Mesenchymal stem cell (in vitro differentiated cells and primary cell): ENCODE data around the gene PCGF2.

Experiments
- DNase-seq: peaks from one replicate; pipeline ENCODE4 v3.0.0-alpha.2; 2013
- H2AFZ ChIP-seq: one replicate; pipeline ENCODE4 v1.6.1; 2013; ENCODE audit warnings: low read depth, mild to moderate bottlenecking, control low read depth, inconsistent platforms, low read length, moderate library complexity
- H2AK5ac ChIP-seq: 2 replicates; pipeline ENCODE4 v1.6.1; 2013; ENCODE audit warnings: low read length, moderate library complexity, mild to moderate bottlenecking, inconsistent platforms; ENCODE audit not compliant: severe bottlenecking
- H2BK120ac ChIP-seq: one replicate; pipeline ENCODE4 v1.6.1; 2013; ENCODE audit warnings: low read depth, mild to moderate bottlenecking, inconsistent platforms, low read length, moderate library complexity
- H2BK12ac ChIP-seq, 2 experiments: one replicate each; pipeline ENCODE4 v1.6.1; 2013; ENCODE audit warnings: inconsistent platforms in 2 of 2, low read length in 2 of 2, mild to moderate bottlenecking in 2 of 2, moderate library complexity in 2 of 2, control low read depth in 1 of 2
- H2BK15ac ChIP-seq: one replicate; pipeline ENCODE4 v1.6.1; 2013; ENCODE audit warnings: mild to moderate bottlenecking, low read depth, inconsistent platforms; ENCODE audit not compliant: poor library complexity, severe bottlenecking
- H2BK5ac ChIP-seq: 2 replicates; pipeline ENCODE4 v1.6.1; 2013; ENCODE audit warnings: low read depth, mild to moderate bottlenecking, low read length, control low read depth, inconsistent platforms; ENCODE audit not compliant: poor library complexity, severe bottlenecking
- H3K14ac ChIP-seq, 2 experiments: one replicate each; pipeline ENCODE4 v1.6.1; 2013; ENCODE audit warnings: inconsistent platforms in 2 of 2, low read length in 2 of 2, control low read depth in 1 of 2, mild to moderate bottlenecking in 1 of 2, moderate library complexity in 1 of 2
- H3K18ac ChIP-seq, 2 experiments: one replicate each; pipeline ENCODE4 v1.6.1; 2013; ENCODE audit warnings: inconsistent platforms in 2 of 2, low read length in 2 of 2, control low read depth in 1 of 2, low read depth in 1 of 2, mild to moderate bottlenecking in 1 of 2
- H3K23ac ChIP-seq, 2 experiments: one replicate each; pipeline ENCODE4 v1.6.1; 2013; ENCODE audit warnings: inconsistent platforms in 2 of 2, low read length in 2 of 2, mild to moderate bottlenecking in 2 of 2, moderate library complexity in 2 of 2, control low read depth in 1 of 2
- H3K27ac ChIP-seq: 2 replicates; pipeline ENCODE4 v1.5.1; 2013; ENCODE audit warnings: mild to moderate bottlenecking, moderate library complexity, low read length, control low read depth, inconsistent platforms; ENCODE audit not compliant: poor library complexity, severe bottlenecking
- H3K27me3 ChIP-seq, 2 experiments: 2 replicates each; pipeline versions ENCODE4 v1.6.1 to v1.7.0; 2013; ENCODE audit warnings: low read length in 2 of 2, mild to moderate bottlenecking in 2 of 2, moderate library complexity in 2 of 2, control low read depth in 1 of 2, inconsistent platforms in 1 of 2; ENCODE audit not compliant: control insufficient read depth in 1 of 2, insufficient read depth in 1 of 2
- H3K36me3 ChIP-seq, 2 experiments: 2 replicates each; pipeline versions ENCODE4 v1.6.1 to v1.7.0; 2013; ENCODE audit warnings: low read length in 2 of 2, control low read depth in 1 of 2, inconsistent platforms in 1 of 2, low read depth in 1 of 2, mild to moderate bottlenecking in 1 of 2; ENCODE audit not compliant: insufficient read depth in 2 of 2, control insufficient read depth in 1 of 2
- H3K4ac ChIP-seq, 2 experiments: one replicate each; pipeline ENCODE4 v1.6.1; 2013; ENCODE audit warnings: inconsistent platforms in 2 of 2, low read length in 2 of 2, mild to moderate bottlenecking in 2 of 2, moderate library complexity in 2 of 2, control low read depth in 1 of 2, low read depth in 1 of 2
- H3K4me1 ChIP-seq: 2 replicates; pipeline ENCODE4 v1.6.1; 2013; ENCODE audit warnings: low read depth, low read length, control low read depth; ENCODE audit not compliant: control insufficient read depth, insufficient read depth
- H3K4me2 ChIP-seq: 2 replicates; pipeline ENCODE4 v1.6.1; 2013; ENCODE audit warnings: low read length, mild to moderate bottlenecking, inconsistent platforms; ENCODE audit not compliant: poor library complexity, severe bottlenecking
- H3K4me3 ChIP-seq, 2 experiments: 2 replicates each; pipeline versions ENCODE4 v1.5.1 to v1.7.0; 2013; ENCODE audit warnings: low read length in 2 of 2, mild to moderate bottlenecking in 2 of 2, control low read depth in 1 of 2, low read depth in 1 of 2; ENCODE audit not compliant: insufficient read depth in 1 of 2
- H3K79me1 ChIP-seq: replicated peaks from 2 replicates; pipeline ENCODE4 v1.6.1; 2013; ENCODE audit warnings: mild to moderate bottlenecking, control low read depth, low read length, inconsistent platforms; ENCODE audit not compliant: poor library complexity, severe bottlenecking
- H3K9ac ChIP-seq: 2 replicates; pipeline ENCODE4 v1.7.0; 2013; ENCODE audit warnings: mild to moderate bottlenecking, low read length, moderate library complexity
- H3K9me3 ChIP-seq: 2 replicates; pipeline ENCODE4 v1.7.0; 2013; ENCODE audit warnings: mild to moderate bottlenecking, low read length; ENCODE audit not compliant: control insufficient read depth
- H4K8ac ChIP-seq: one replicate; pipeline ENCODE4 v1.6.1; 2013; ENCODE audit warnings: inconsistent platforms, mild to moderate bottlenecking, low read length, moderate library complexity
- H4K91ac ChIP-seq: one replicate; pipeline ENCODE4 v1.6.1; 2013; ENCODE audit warnings: mild to moderate bottlenecking, low read length, inconsistent platforms
- whole genome bisulfite sequencing: methylation state at CpG from one replicate; pipeline ENCODE4 v1.1.7; 2013; ENCODE audit warnings: mixed read lengths; 5-methylcytosine and 5-hydroxymethylcytosine counted together

Gene PCGF2

GRCh38 chr17:38751808-38752307 is 3.7 kb upstream of the PCGF2 start:
- Histone ChIP-seq H3K23ac (no peak overlapping the region), H3K27ac (peak overlapping the region; percentile 39), H3K18ac (peak overlapping the region; percentile 40 to 54), H3K79me1 (peaks cover 15% of the 10 kb centered on the region), H3K27me3 (no peaks in the 10 kb centered on the region), H4K91ac (peak overlapping the region; percentile 71), H3K4me2 (peak overlapping the region; percentile 96), H3K4me1 (peaks cover 31% of the 10 kb centered on the region), H2BK120ac (no peak overlapping the region), H2BK15ac (no peak overlapping the region), H3K9me3 (no peaks in the 10 kb centered on the region), H4K8ac (peak overlapping the region; percentile 59), H2AK5ac (no peak overlapping the region), H3K36me3 (peaks cover 30 to 32% of the 10 kb centered on the region in 2 experiments), H3K9ac (peak overlapping the region; percentile 95), H2BK5ac (no peak overlapping the region), H2AFZ (peak overlapping the region; percentile 66), H3K4ac (no peak overlapping the region), H3K4me3 (peak overlapping the region; percentile 65 to 88), H3K14ac (peak overlapping the region in 1 of 2 experiments; percentile 35), H2BK12ac (no peak overlapping the region)
- WGBS = under 1% methylated on average over 44 of the region's 44 CpGs
- peak; percentile 94 for DNase-seq

- peak overlapping the region; percentile 65 for H3K27ac ChIP-seq
- peak overlapping the region; percentile 52 for H3K9ac ChIP-seq
- 1% methylated on average over 7 of the region's 10 CpGs for WGBS
- no peak for DNase-seq
- peak overlapping the region; percentile 97 for H3K4me2 ChIP-seq
- H3K18ac ChIP-seq = no peak overlapping the region
- H4K91ac ChIP-seq = no peak overlapping the region
- no peak overlapping the region for H3K23ac ChIP-seq
- H3K27me3 ChIP-seq = no peaks in the 10 kb centered on the region
- no peak overlapping the region for H2BK5ac ChIP-seq
- no peak overlapping the region for H3K4ac ChIP-seq
- no peak overlapping the region for H2BK120ac ChIP-seq
- no peak overlapping the region for H2AK5ac ChIP-seq
- H2BK15ac ChIP-seq = no peak overlapping the region
- peaks cover 37% of the 10 kb centered on the region for H3K4me1 ChIP-seq
- no peak overlapping the region for H2AFZ ChIP-seq
- H3K36me3 ChIP-seq = peaks cover 24 to 27% of the 10 kb centered on the region in 2 experiments
- H4K8ac ChIP-seq = no peak overlapping the region
- H3K9me3 ChIP-seq = no peaks in the 10 kb centered on the region
- H3K79me1 ChIP-seq = peaks cover 15% of the 10 kb centered on the region
- no peak overlapping the region for H2BK12ac ChIP-seq
- no peak overlapping the region for H3K14ac ChIP-seq
- H3K4me3 ChIP-seq = peak overlapping the region in 1 of 2 experiments; percentile 88
Measured at GRCh38 chr17:38751144-38751807, 3.1 kb upstream of the PCGF2 start.

GRCh38 chr17:38750312-38751121 is 2.4 kb upstream of the PCGF2 start:
- Histone ChIP-seq H3K36me3 (peaks cover 17 to 20% of the 10 kb centered on the region in 2 experiments), H3K27me3 (no peaks in the 10 kb centered on the region), H2AK5ac (no peak overlapping the region), H4K8ac (no peak overlapping the region), H3K14ac (no peak overlapping the region), H3K4ac (no peak overlapping the region), H2BK5ac (no peak overlapping the region), H2BK12ac (no peak overlapping the region), H3K4me3 (peak overlapping the region; percentile 46 to 88), H3K18ac (no peak overlapping the region), H2AFZ (no peak overlapping the region), H3K23ac (no peak overlapping the region), H2BK15ac (no peak overlapping the region), H3K4me1 (peaks cover 45% of the 10 kb centered on the region), H2BK120ac (no peak overlapping the region), H3K4me2 (peak overlapping the region; percentile 97), H3K27ac (no peak overlapping the region), H3K79me1 (peaks cover 8% of the 10 kb centered on the region), H3K9me3 (no peaks in the 10 kb centered on the region), H4K91ac (no peak overlapping the region), H3K9ac (peak overlapping the region; percentile 86)
- WGBS = 8% methylated on average over 28 of the region's 28 CpGs
- DNase-seq = peak; percentile 53

GRCh38 chr17:38750044-38750311 is 1.8 kb upstream of the PCGF2 start:
- no peak overlapping the region for H4K8ac ChIP-seq
- WGBS = 2% methylated on average over 12 of the region's 12 CpGs
- H3K36me3 ChIP-seq = peaks cover 15% of the 10 kb centered on the region in 2 experiments
- H2BK15ac ChIP-seq = no peak overlapping the region
- peak overlapping the region in 1 of 2 experiments; percentile 82 for H3K18ac ChIP-seq
- no peak overlapping the region for H2BK5ac ChIP-seq
- H3K27ac ChIP-seq = no peak overlapping the region
- H3K4me3 ChIP-seq = peak overlapping the region; percentile 61 to 88
- no peak overlapping the region for H2BK12ac ChIP-seq
- peaks cover 8% of the 10 kb centered on the region for H3K79me1 ChIP-seq
- H3K4me2 ChIP-seq = peak overlapping the region; percentile 97
- peak overlapping the region; percentile 2 for H2AFZ ChIP-seq
- DNase-seq = no peak
- no peak overlapping the region for H3K23ac ChIP-seq
- no peak overlapping the region for H2BK120ac ChIP-seq
- H3K27me3 ChIP-seq = no peaks in the 10 kb centered on the region
- no peaks in the 10 kb centered on the region for H3K9me3 ChIP-seq
- H3K14ac ChIP-seq = no peak overlapping the region
- H3K9ac ChIP-seq = peak overlapping the region; percentile 86
- peak overlapping the region; percentile 9 to 60 for H3K4ac ChIP-seq
- no peak overlapping the region for H4K91ac ChIP-seq
- no peak overlapping the region for H2AK5ac ChIP-seq
- peaks cover 48% of the 10 kb centered on the region for H3K4me1 ChIP-seq
